Astrocyte of the spinal cord (primary cell): Measurements from ENCODE around the gene SMARCA1.
A peak's percentile ranks its signal among the peaks of the same experiment; 100 is the strongest.

ENCODE experiments used
- DNase-seq: peaks from one replicate; pipeline ENCODE4 v3.0.0; 2011; ENCODE audit warnings: low read depth, low spot score
- H3K4me3 ChIP-seq: 2 replicates; pipeline ENCODE4 v1.5.1; 2011; ENCODE audit warnings: low read depth, mild to moderate bottlenecking, low read length, moderate library complexity
- CTCF ChIP-seq: IDR thresholded peaks from 2 replicates; pipeline ENCODE4 v1.5.1; 2012; ENCODE audit warnings: low read depth, mild to moderate bottlenecking, low read length, inconsistent platforms
- in situ Hi-C: cut with HindIII; loops from 2 replicates; pipeline ENCODE4 v1.10.0; 2017; ENCODE audit warnings: low sequenced_read_pairs

Gene SMARCA1

GRCh38 chrX:129529685-129530281, 6.5 kb upstream of the SMARCA1 start:
- no peak for TF ChIP-seq CTCF
- no peak overlapping the region for H3K4me3 ChIP-seq
- peak; percentile 52 for DNase-seq
- in situ Hi-C loops, result no loop called here

GRCh38 chrX:129525896-129526295, 2.6 kb upstream of the SMARCA1 start:
- DNase-seq, result no peak
- H3K4me3 ChIP-seq, result no peak overlapping the region
- no peak for TF ChIP-seq CTCF
- in situ Hi-C loops, result no loop called here

- in situ Hi-C loops, result no loop called here
- H3K4me3 ChIP-seq, result no peak overlapping the region
- DNase-seq, result no peak
- no peak for TF ChIP-seq CTCF
Observed at GRCh38 chrX:129525162-129525561, 1.9 kb upstream of the SMARCA1 start.

GRCh38 chrX:129524250-129524850, 1.1 kb upstream of the SMARCA1 start:
- DNase-seq, result no peak

GRCh38 chrX:129522184-129523078, 859 bp downstream of the SMARCA1 start:
- TF ChIP-seq CTCF, result peak; percentile 29
- DNase-seq, result peak; percentile 54
- in situ Hi-C loops, result no loop called here
- H3K4me3 ChIP-seq, result peak overlapping the region; percentile 78

More at GRCh38 chrX:129524250-129524850, 1.1 kb upstream of the SMARCA1 start:
- no peak for TF ChIP-seq CTCF
- H3K4me3 ChIP-seq, result no peak overlapping the region
- in situ Hi-C loops, result no loop called here

- no peak for TF ChIP-seq CTCF
- no peak for DNase-seq
Observed at GRCh38 chrX:129520151-129520550, 3.1 kb downstream of the SMARCA1 start.

More at GRCh38 chrX:129520151-129520550, 3.1 kb downstream of the SMARCA1 start:
- H3K4me3 ChIP-seq, result no peak overlapping the region
- in situ Hi-C loops, result no loop called here
